K562 (cell line): ENCODE data around the gene CCR7. TPM values are rescaled to one million over a fixed set of nuclear protein-coding genes. Genes with fewer than 3 reads are reported as not detected.

Experiments used
- BRF2 ChIP-seq: IDR thresholded peaks from 3 replicates; pipeline ENCODE4 v1.6.1; 2011; ENCODE audit warnings: borderline replicate concordance, mild to moderate bottlenecking; ENCODE audit not compliant: insufficient read length, insufficient read depth
- CBFA2T2 ChIP-seq: fragments of 450-650 bp; conservative IDR thresholded peaks from 2 replicates; pipeline ENCODE4 v1.6.1; 2017; ENCODE audit warnings: mild to moderate bottlenecking
- CEBPB ChIP-seq: fragments of 450-650 bp; IDR thresholded peaks from 2 replicates; pipeline ENCODE4 v1.6.1; 2016; ENCODE audit warnings: missing genetic modification characterization, missing compliant biosample characterization
- FIP1L1 ChIP-seq: fragments of 200-400 bp; formaldehyde crosslinking; IDR thresholded peaks from 2 replicates; pipeline ENCODE4 v1.6.1; 2018; ENCODE audit warnings: mild to moderate bottlenecking, low read depth, low read length; ENCODE audit not compliant: poor library complexity, severe bottlenecking
- GABPB1 ChIP-seq: sonication (generic); formaldehyde crosslinking; IDR thresholded peaks from 2 replicates; pipeline ENCODE4 v1.8.0; 2022; ENCODE audit warnings: mild to moderate bottlenecking, missing genetic modification reagents
- HMGN3 ChIP-seq: IDR thresholded peaks from 2 replicates; pipeline ENCODE4 v1.6.1; 2011; ENCODE audit warnings: borderline replicate concordance, low read depth, mild to moderate bottlenecking, mixed read lengths, low read length; ENCODE audit not compliant: insufficient read length; ENCODE audit errors: extremely low read depth
- NR2C2 ChIP-seq, 2 experiments: fragments of 200-800 bp in 1 of 2; sonication (Bioruptor generic) in 1 of 2; sonication (generic) in 1 of 2; formaldehyde crosslinking in 1 of 2; IDR thresholded peaks; 2 replicates each; pipeline versions ENCODE4 v1.6.1 to v1.8.0; 2016 to 2022; ENCODE audit warnings: mild to moderate bottlenecking in 1 of 2, missing compliant biosample characterization in 1 of 2, missing genetic modification characterization in 1 of 2, missing genetic modification reagents in 1 of 2
- NR2F6 ChIP-seq: fragments of 450-650 bp; formaldehyde crosslinking; IDR thresholded peaks from 2 replicates; pipeline ENCODE4 v1.4.0; 2020; ENCODE audit warnings: mild to moderate bottlenecking
- RAD21 ChIP-seq, 2 experiments: fragments of 250-450 bp in 1 of 2; fragments of 450-650 bp in 1 of 2; sonication (Bioruptor Pico) in 1 of 2; formaldehyde crosslinking in 1 of 2; IDR thresholded peaks in 1 of 2; conservative IDR thresholded peaks in 1 of 2; 2 replicates each; pipeline versions ENCODE4 v1.4.0 to v1.8.0; 2020 to 2022; ENCODE audit warnings: mild to moderate bottlenecking in 2 of 2, moderate library complexity in 1 of 2
- SMARCA5 ChIP-seq: fragments of 450-650 bp; IDR thresholded peaks from 2 replicates; pipeline ENCODE4 v1.6.1; 2016
- SRSF3 ChIP-seq: fragments of 200-400 bp; formaldehyde crosslinking; IDR thresholded peaks from 2 replicates; pipeline ENCODE4 v1.6.1; 2016; ENCODE audit warnings: mild to moderate bottlenecking, low read length, moderate library complexity; ENCODE audit not compliant: insufficient read depth
- SRSF9 ChIP-seq: fragments of 200-400 bp; formaldehyde crosslinking; IDR thresholded peaks from 2 replicates; pipeline ENCODE4 v1.6.1; 2017; ENCODE audit warnings: low read depth, low read length, borderline replicate concordance
- TAF1 ChIP-seq: IDR thresholded peaks from 2 replicates; pipeline ENCODE4 v1.6.1; 2011; ENCODE audit warnings: mild to moderate bottlenecking, low read length, moderate library complexity; ENCODE audit not compliant: insufficient read depth, control insufficient read depth, severe bottlenecking; ENCODE audit errors: extremely low read depth
- TAF9B ChIP-seq: fragments of 450-650 bp; IDR thresholded peaks from 2 replicates; pipeline ENCODE4 v1.6.1; 2018; ENCODE audit warnings: mild to moderate bottlenecking; ENCODE audit not compliant: partially characterized antibody
- TCFL5 ChIP-seq: fragments of 250-450 bp; sonication (Bioruptor Pico); conservative IDR thresholded peaks from 2 replicates; pipeline ENCODE4 v1.6.1; 2021; ENCODE audit warnings: mild to moderate bottlenecking, moderate library complexity, matching md5 sums
- TFE3 ChIP-seq: fragments of 450-650 bp; formaldehyde crosslinking; IDR thresholded peaks from 2 replicates; pipeline ENCODE4 v1.4.0; 2020; ENCODE audit warnings: mild to moderate bottlenecking, mixed read lengths
- ZNF174 ChIP-seq: fragments of 250-450 bp; sonication (Bioruptor Pico); IDR thresholded peaks from 2 replicates; pipeline ENCODE4 v1.4.0; 2020; ENCODE audit warnings: mild to moderate bottlenecking
- ZNF324 ChIP-seq: fragments of 250-450 bp; sonication (Bioruptor Pico); IDR thresholded peaks from 2 replicates; pipeline ENCODE4 v1.4.0; 2020; ENCODE audit warnings: mild to moderate bottlenecking
- ZNF354B ChIP-seq: fragments of 250-450 bp; sonication (Bioruptor Pico); IDR thresholded peaks from 2 replicates; pipeline ENCODE4 v1.4.0; 2020
- ZNF41 ChIP-seq: fragments of 250-450 bp; sonication (Bioruptor Pico); conservative IDR thresholded peaks from 2 replicates; pipeline ENCODE4 v1.4.0; 2020; ENCODE audit warnings: mild to moderate bottlenecking
- ZNF444 ChIP-seq: fragments of 250-450 bp; sonication (Bioruptor Pico); IDR thresholded peaks from 2 replicates; pipeline ENCODE4 v1.4.0; 2020; ENCODE audit warnings: mild to moderate bottlenecking, moderate library complexity
- ZNF644 ChIP-seq: fragments of 200-800 bp; sonication (Bioruptor generic); IDR thresholded peaks from 2 replicates; pipeline ENCODE4 v1.6.1; 2016; ENCODE audit warnings: low read depth, missing genetic modification characterization, missing compliant biosample characterization
- ZNF655 ChIP-seq: fragments of 250-450 bp; sonication (Bioruptor Pico); IDR thresholded peaks from 2 replicates; pipeline ENCODE4 v1.5.0; 2021
- ZNF699 ChIP-seq: fragments of 250-450 bp; sonication (Bioruptor Pico); IDR thresholded peaks from 2 replicates; pipeline ENCODE4 v1.8.0; 2021; ENCODE audit warnings: mild to moderate bottlenecking, moderate library complexity; ENCODE audit not compliant: insufficient replicate concordance
- polyA plus RNA-seq, 8 experiments: library from polyadenylated mRNA; depleted of rRNA in 4 of 8; stranded (reverse) in 5 of 8; unstranded in 3 of 8; fragments of >200 nt; fragmentation: Nextera tagmentation in 2 of 8; fragmentation: Illumina TruSeq in 1 of 8; extraction: Ambion mirVana in 2 of 8; extraction: Trizol in 1 of 8; gene quantifications; 2 replicates each; pipeline versions ENCODE4 v1.2.1 to v1.2.3, GENCODE V29; 2011 to 2014; ENCODE audit warnings: inconsistent platforms in 1 of 8, missing spikeins in 1 of 8
- total RNA-seq, 7 experiments: library from RNA; depleted of rRNA in 6 of 7; stranded (reverse); fragments of >200 nt in 6 of 7; fragmentation: Illumina TruSeq in 2 of 7; extraction: Trizol in 2 of 7; gene quantifications; 2 replicates each; pipeline versions ENCODE4 v1.2.1 to v1.2.3, GENCODE V29; 2011 to 2021; ENCODE audit warnings: low replicate concordance in 1 of 7

The CCR7 gene
- total and polyA plus RNA-seq, 9 of the 15 experiments (the other 6 are each of a cell fraction or from before 2014, with no cell fraction given): 0.14 to 1.4 (median 0.56) TPM

- TF ChIP-seq ZNF644 (no peak), FIP1L1 (no peak), SMARCA5 (no peak), ZNF444 (CRISPR knock-in tag) (no peak), ZNF699 (CRISPR knock-in tag) (no peak), ZNF655 (CRISPR knock-in tag) (no peak), TAF9B (peak; percentile 58), NR2F6 (CRISPR knock-in tag) (no peak), ZNF41 (CRISPR knock-in tag) (no peak), BRF2 (no peak), HMGN3 (peak; percentile 52), SRSF3 (no peak), CBFA2T2 (peak; percentile 96), SRSF9 (no peak), ZNF174 (CRISPR knock-in tag) (no peak), TFE3 (CRISPR knock-in tag) (no peak), CEBPB (tag) (no peak), TCFL5 (CRISPR knock-in tag) (no peak), NR2C2 (CRISPR knock-in tag; IDR thresholded peaks at IDR 0.05) (no peak), NR2C2 (tag; IDR thresholded peaks at IDR 0.05) (no peak), GABPB1 (no peak), ZNF354B (CRISPR knock-in tag) (no peak), ZNF324 (CRISPR knock-in tag) (no peak), RAD21 (CRISPR knock-in tag; conservative IDR thresholded peaks at IDR 0.05 in 1 of 2, IDR thresholded peaks at IDR 0.05 in 1 of 2) (no peak), TAF1 (no peak)
These were observed 28.7 kb downstream of the CCR7 start (continued) for GRCh38 chr17:40536295-40537171.
